Vagina (tissue), 2 donors: Measurements from ENCODE around the gene ARPC2. TPM values are rescaled to one million over a fixed set of nuclear protein-coding genes. Genes with fewer than 3 reads are reported as not detected.

Experiments used
- DNase-seq, 2 donors: peaks; one replicate each; pipeline ENCODE4 v3.0.0-alpha.2; 2017; ENCODE audit errors: extremely low spot score in 2 of 2
- H3K27ac ChIP-seq: fragments of 200-600 bp; sonication (generic); one replicate; pipeline ENCODE4 v1.5.1; 2019
- H3K27me3 ChIP-seq: fragments of 200-600 bp; sonication (generic); one replicate; pipeline ENCODE4 v1.5.1; 2019
- H3K36me3 ChIP-seq, 2 donors: fragments of 200-600 bp; sonication (generic); one replicate each; pipeline ENCODE4 v1.5.1; 2017 to 2019
- H3K4me1 ChIP-seq: fragments of 200-600 bp; sonication (generic); one replicate; pipeline ENCODE4 v1.5.1; 2019
- H3K4me3 ChIP-seq, 2 donors: fragments of 200-600 bp; sonication (generic); 1 replicate in 1 of 2; 2 replicates in 1 of 2; pipeline ENCODE4 v1.5.1; 2016 to 2019
- H3K9me3 ChIP-seq: fragments of 200-600 bp; sonication (generic); one replicate; pipeline ENCODE4 v1.5.1; 2019
- POLR2A ChIP-seq, 2 donors: fragments of 450-650 bp; IDR thresholded peaks; one replicate each; pipeline ENCODE4 v1.6.1; 2017; ENCODE audit warnings: antibody characterized with exemption in 2 of 2, mild to moderate bottlenecking in 2 of 2, moderate library complexity in 2 of 2
- POLR2AphosphoS5 ChIP-seq, 2 donors: sonication (generic); formaldehyde crosslinking; IDR thresholded peaks; one replicate each; pipeline ENCODE4 v1.9.0; 2017; ENCODE audit warnings: antibody characterized with exemption in 2 of 2, mild to moderate bottlenecking in 2 of 2, low read depth in 1 of 2; ENCODE audit not compliant: insufficient read depth in 1 of 2
- intact Hi-C: fragments of 100-400 bp; cut with DNase I; formaldehyde crosslinking; loops from one replicate; pipeline ENCODE4 v1.15.1; 2023
- total RNA-seq: library from RNA; depleted of rRNA; stranded (reverse); fragments of >200 nt; gene quantifications from one replicate; pipeline ENCODE4 v1.2.3, GENCODE V29; 2016
- TF ChIP-seq, protein P1 (sequence below), 3 experiments: fragments of 450-650 bp in 2 of 3; fragments of 200-600 bp in 1 of 3; sonication (generic) in 1 of 3; IDR thresholded peaks; one replicate each; pipeline ENCODE4 v1.5.1; 2017 to 2019; ENCODE audit warnings: antibody characterized with exemption in 3 of 3, mild to moderate bottlenecking in 2 of 3, moderate library complexity in 2 of 3

ARPC2 gene
- total RNA-seq, 1 donor from 2014 or later, result 284 TPM

DNA sequence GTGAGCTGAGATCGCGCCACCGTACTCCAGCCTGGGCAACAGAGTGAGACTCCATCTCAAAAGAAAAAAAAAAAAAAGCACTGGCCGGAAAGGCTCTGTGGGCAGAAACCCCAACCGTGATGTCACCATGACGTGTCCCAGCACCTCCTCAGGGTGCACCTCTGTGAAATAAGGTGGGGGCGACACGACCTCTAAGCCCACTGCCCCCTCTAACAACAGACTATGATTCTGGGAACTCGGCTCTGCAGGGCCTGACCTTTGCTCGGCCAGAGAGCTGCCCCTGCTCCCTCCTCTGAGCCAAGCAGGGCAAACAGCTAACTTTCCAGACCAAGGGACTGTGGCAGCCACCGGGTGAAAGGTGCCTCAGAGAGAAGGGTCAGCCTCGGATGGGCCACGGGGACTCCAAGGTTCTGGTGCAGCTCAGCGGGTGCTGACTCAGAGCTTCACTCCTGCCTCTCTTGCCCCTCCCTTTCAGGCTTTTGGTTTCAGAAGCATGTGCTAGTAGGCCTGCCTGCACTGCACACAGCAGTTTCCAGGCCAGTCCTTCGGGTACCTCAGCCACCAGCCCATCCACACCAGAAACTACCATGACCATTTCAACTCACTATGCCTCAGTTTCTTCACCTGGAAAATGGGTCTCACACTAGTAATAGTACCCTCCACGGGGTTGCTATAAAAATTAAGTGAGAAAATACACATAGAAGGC lies 67.3 kb downstream of the ARPC2 start:
- H3K4me1 ChIP-seq, result peaks cover 92% of the 10 kb centered on the region
- intact Hi-C loops, result no loop called here
- TF ChIP-seq POLR2A (IDR thresholded peaks at IDR 0.05) (no peak), POLR2AphosphoS5 (IDR thresholded peaks at IDR 0.05; ENCODE audit: insufficient read depth in 1 of 2, low read depth in 1 of 2) (peak; percentile 61 to 66)
- TF ChIP-seq, protein P1, sequence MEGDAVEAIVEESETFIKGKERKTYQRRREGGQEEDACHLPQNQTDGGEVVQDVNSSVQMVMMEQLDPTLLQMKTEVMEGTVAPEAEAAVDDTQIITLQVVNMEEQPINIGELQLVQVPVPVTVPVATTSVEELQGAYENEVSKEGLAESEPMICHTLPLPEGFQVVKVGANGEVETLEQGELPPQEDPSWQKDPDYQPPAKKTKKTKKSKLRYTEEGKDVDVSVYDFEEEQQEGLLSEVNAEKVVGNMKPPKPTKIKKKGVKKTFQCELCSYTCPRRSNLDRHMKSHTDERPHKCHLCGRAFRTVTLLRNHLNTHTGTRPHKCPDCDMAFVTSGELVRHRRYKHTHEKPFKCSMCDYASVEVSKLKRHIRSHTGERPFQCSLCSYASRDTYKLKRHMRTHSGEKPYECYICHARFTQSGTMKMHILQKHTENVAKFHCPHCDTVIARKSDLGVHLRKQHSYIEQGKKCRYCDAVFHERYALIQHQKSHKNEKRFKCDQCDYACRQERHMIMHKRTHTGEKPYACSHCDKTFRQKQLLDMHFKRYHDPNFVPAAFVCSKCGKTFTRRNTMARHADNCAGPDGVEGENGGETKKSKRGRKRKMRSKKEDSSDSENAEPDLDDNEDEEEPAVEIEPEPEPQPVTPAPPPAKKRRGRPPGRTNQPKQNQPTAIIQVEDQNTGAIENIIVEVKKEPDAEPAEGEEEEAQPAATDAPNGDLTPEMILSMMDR (IDR thresholded peaks at IDR 0.05), result no peak
- H3K9me3 ChIP-seq, result no peaks in the 10 kb centered on the region
- no peaks in the 10 kb centered on the region for H3K27me3 ChIP-seq
- H3K36me3 ChIP-seq, result peaks cover 0 to 26% of the 10 kb centered on the region in 2 donors
- H3K27ac ChIP-seq, result peak overlapping the region; percentile 100
- H3K4me3 ChIP-seq, result peak overlapping the region in 1 of 2 donors; percentile 20
- DNase-seq, result no peak

DNA sequence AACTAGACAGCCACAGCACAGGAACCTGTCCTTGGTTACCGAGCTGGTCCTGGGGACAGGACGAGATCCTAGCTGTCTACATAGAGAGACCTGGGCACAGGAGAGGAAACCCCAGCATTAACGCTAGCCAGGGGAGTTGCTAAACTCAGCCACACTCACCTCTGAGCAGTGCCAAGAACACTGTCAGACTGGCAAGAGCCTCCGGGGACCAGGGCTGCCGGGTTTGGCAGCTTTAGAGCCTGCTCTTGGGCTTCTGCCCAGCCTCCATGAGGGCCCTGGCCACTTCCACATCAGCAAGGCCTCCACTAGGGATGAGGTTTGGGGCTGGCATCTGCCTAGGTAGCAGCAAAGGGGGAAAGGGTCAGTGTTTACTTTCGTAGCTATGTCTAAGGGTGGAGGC lies 68.6 kb downstream of the ARPC2 start:
- Histone ChIP-seq H3K27me3 (no peaks in the 10 kb centered on the region), H3K9me3 (no peaks in the 10 kb centered on the region), H3K27ac (peak overlapping the region; percentile 100), H3K4me1 (peaks cover 93% of the 10 kb centered on the region), H3K36me3 (peaks cover 0 to 13% of the 10 kb centered on the region in 2 donors), H3K4me3 (peak overlapping the region; percentile 54)
- intact Hi-C loops, result no loop called here
- no peak for DNase-seq
- TF ChIP-seq POLR2A (IDR thresholded peaks at IDR 0.05) (no peak), POLR2AphosphoS5 (IDR thresholded peaks at IDR 0.05; ENCODE audit: insufficient read depth in 1 of 2, low read depth in 1 of 2) (peak in 1 of 2 donors; percentile 30)

- peaks cover 0 to under 1% of the 10 kb centered on the region in 2 donors for H3K36me3 ChIP-seq
- DNase-seq, result peak in 1 of 2 donors; percentile 99
- no peaks in the 10 kb centered on the region for H3K9me3 ChIP-seq
- H3K4me3 ChIP-seq, result peak overlapping the region; percentile 54
- no peaks in the 10 kb centered on the region for H3K27me3 ChIP-seq
- intact Hi-C loops, result no loop called here
- TF ChIP-seq POLR2AphosphoS5 (IDR thresholded peaks at IDR 0.05; ENCODE audit: insufficient read depth in 1 of 2, low read depth in 1 of 2), result peak; percentile 89 to 91
- TF ChIP-seq, protein P1 (IDR thresholded peaks at IDR 0.05), result peak in 1 of 3 experiments; percentile 7
- peak in 1 of 2 donors; percentile 59 for TF ChIP-seq POLR2A (IDR thresholded peaks at IDR 0.05)
- H3K27ac ChIP-seq, result peak overlapping the region; percentile 100
- H3K4me1 ChIP-seq, result peaks cover 96% of the 10 kb centered on the region
These were observed 69.8 kb downstream of the ARPC2 start for GRCh38 chr2:218286570-218287459.

DNA sequence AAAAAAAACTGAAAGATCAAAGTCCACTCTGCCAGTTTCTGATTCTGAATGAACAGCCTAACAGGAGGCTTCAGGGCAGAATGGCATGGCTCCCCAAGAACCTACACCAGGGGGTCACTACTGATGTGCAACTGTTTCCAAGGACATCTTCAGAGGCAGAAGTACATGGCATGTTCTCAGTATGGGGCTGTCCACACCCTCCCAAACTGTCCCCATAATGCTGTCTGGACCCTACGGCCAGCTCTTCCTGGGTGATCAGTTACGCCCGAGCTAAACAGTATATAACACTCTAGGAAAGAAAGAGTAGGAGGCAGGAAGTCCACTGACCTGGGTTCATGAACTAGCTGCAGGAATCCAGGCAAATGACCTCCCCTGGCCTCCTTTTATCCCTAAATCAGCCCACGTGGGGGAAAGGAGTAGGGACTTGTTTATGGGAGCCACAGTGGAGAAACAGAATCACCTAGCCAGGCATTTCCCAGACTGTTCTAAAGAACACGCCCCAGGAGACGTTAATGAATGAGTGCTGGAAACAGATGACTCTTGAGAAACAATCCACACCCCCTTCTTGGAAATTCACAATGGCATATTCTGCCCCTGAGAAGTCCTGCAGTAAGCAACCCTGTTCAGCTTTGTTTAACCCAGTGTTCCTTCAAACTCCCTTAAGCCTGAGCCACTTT lies 72.8 kb downstream of the ARPC2 start:
- intact Hi-C loops, result loop anchor here (5.0 kb wide), 1 partner anchor 108 kb away; the partner anchor contains the start of gene CTDSP1
- Histone ChIP-seq H3K27ac (peak overlapping the region; percentile 100), H3K4me3 (peak overlapping the region; percentile 68 to 99), H3K36me3 (no peaks in the 10 kb centered on the region), H3K9me3 (no peaks in the 10 kb centered on the region), H3K4me1 (peaks cover 89% of the 10 kb centered on the region), H3K27me3 (no peaks in the 10 kb centered on the region)
- no peak for DNase-seq
- TF ChIP-seq POLR2AphosphoS5 (IDR thresholded peaks at IDR 0.05; ENCODE audit: insufficient read depth in 1 of 2, low read depth in 1 of 2) (peak; percentile 11 to 91), POLR2A (IDR thresholded peaks at IDR 0.05) (peak in 1 of 2 donors; percentile 12)
- TF ChIP-seq, protein P1 (IDR thresholded peaks at IDR 0.05), result no peak
